Upper lobe of left lung (tissue), 6 donors: ENCODE measurements around the gene GRAMD4. TPM values are rescaled to one million over a fixed set of nuclear protein-coding genes. Genes with fewer than 3 reads are reported as not detected.
"Not testable (repeated sequence)": the region's sequence is repeated elsewhere in the genome, so short reads cannot be mapped to it uniquely, and the experiment has no call there.

Experiments
- ATAC-seq, 2 donors: fragments of 200-7000 bp; cut with Tn5 transposase; one replicate each; pipeline ENCODE4 v1.9.1; 2022; ENCODE audit warnings: mild to moderate bottlenecking in 2 of 2, moderate library complexity in 2 of 2; ENCODE audit not compliant: low FRiP score in 2 of 2
- DNase-seq, 2 donors: peaks; one replicate each; pipeline ENCODE4 v3.0.0-alpha.2; 2019 to 2020
- H3K27ac ChIP-seq, 4 donors: fragments of 200-600 bp; sonication (generic); one replicate each; pipeline ENCODE4 v1.5.1; 2016 to 2019
- H3K27me3 ChIP-seq, 4 donors: fragments of 200-600 bp; sonication (generic); one replicate each; pipeline ENCODE4 v1.5.1; 2017 to 2019
- H3K36me3 ChIP-seq, 4 donors: fragments of 200-600 bp; sonication (generic); one replicate each; pipeline ENCODE4 v1.5.1; 2016 to 2019
- H3K4me1 ChIP-seq, 4 donors: fragments of 200-600 bp; sonication (generic); one replicate each; pipeline ENCODE4 v1.5.1; 2018 to 2019
- H3K4me3 ChIP-seq, 4 donors: fragments of 200-600 bp; sonication (generic); one replicate each; pipeline ENCODE4 v1.5.1; 2017 to 2019; ENCODE audit warnings: mild to moderate bottlenecking in 2 of 4, moderate library complexity in 1 of 4
- H3K9me3 ChIP-seq, 4 donors: fragments of 200-600 bp; sonication (generic); one replicate each; pipeline ENCODE4 v1.5.1; 2018 to 2019
- CTCF ChIP-seq, 6 experiments: fragments of 450-650 bp in 4 of 6; fragments of 200-600 bp in 2 of 6; sonication (generic) in 2 of 6; IDR thresholded peaks; one replicate each; pipeline ENCODE4 v1.5.1; 2016 to 2019; ENCODE audit warnings: antibody characterized with exemption in 6 of 6
- EP300 ChIP-seq, 4 donors: sonication (generic); formaldehyde crosslinking; IDR thresholded peaks; one replicate each; pipeline ENCODE4 v1.5.1; 2017; ENCODE audit warnings: antibody characterized with exemption in 4 of 4, control low read depth in 2 of 4
- POLR2A ChIP-seq, 4 donors: fragments of 450-650 bp; IDR thresholded peaks; one replicate each; pipeline ENCODE4 v1.5.1; 2016 to 2017; ENCODE audit warnings: antibody characterized with exemption in 4 of 4, mild to moderate bottlenecking in 2 of 4
- POLR2AphosphoS5 ChIP-seq, 2 donors: sonication (generic); formaldehyde crosslinking; IDR thresholded peaks; one replicate each; pipeline ENCODE4 v1.5.1; 2017; ENCODE audit warnings: antibody characterized with exemption in 2 of 2
- WGBS, 2 donors: methylation state at CpG; one replicate each; pipeline ENCODE4 v1.1.5; 2017 to 2018; 5-methylcytosine and 5-hydroxymethylcytosine counted together
- total RNA-seq, 6 donors: library from RNA; depleted of rRNA in 4 of 6; stranded (reverse); fragments of >200 nt in 4 of 6; gene quantifications; one replicate each; pipeline versions ENCODE4 v1.1.0 to v1.2.1, GENCODE V29; 2016 to 2021
- donor health status: DM: no; HTN: no; CAD: no; lungs with moderate emphysema.
- donor health status: DM: no; HTN: yes; CAD: no; lungs with severe emphysema.

GRAMD4 gene
- total RNA-seq, 6 donors from 2014 or later, result 59.8 to 302 (median 104) TPM

- no peaks in the 10 kb centered on the region for H3K9me3 ChIP-seq
- 85 to 87% methylated on average over 6 to 10 of the region's 13 CpGs for WGBS, 2 donors
- peaks cover 0 to 17% (median 6%) of the 10 kb centered on the region in 4 donors for H3K4me1 ChIP-seq
- H3K4me3 ChIP-seq, result no peak overlapping the region
- H3K27me3 ChIP-seq, result no peaks in the 10 kb centered on the region
- H3K27ac ChIP-seq, result no peak overlapping the region
- H3K36me3 ChIP-seq, result peaks cover 0 to 18% (median 4%) of the 10 kb centered on the region in 4 donors
- DNase-seq, result no peak
- TF ChIP-seq POLR2A (IDR thresholded peaks at IDR 0.05) (no peak), EP300 (IDR thresholded peaks at IDR 0.05) (no peak), POLR2AphosphoS5 (IDR thresholded peaks at IDR 0.05) (no peak), CTCF (IDR thresholded peaks at IDR 0.05) (no peak)
- no peak for ATAC-seq
Observed at GRCh38 chr22:46631113-46631512, 10.9 kb downstream of the GRAMD4 start.

GRCh38 chr22:46632646-46633249, 12.6 kb downstream of the GRAMD4 start:
- H3K4me3 ChIP-seq, result no peak overlapping the region
- H3K27me3 ChIP-seq, result no peaks in the 10 kb centered on the region
- no peak overlapping the region for H3K27ac ChIP-seq
- no peak for ATAC-seq
- peaks cover 0 to 17% (median 6%) of the 10 kb centered on the region in 4 donors for H3K4me1 ChIP-seq
- TF ChIP-seq CTCF (IDR thresholded peaks at IDR 0.05), result no peak
- TF ChIP-seq POLR2AphosphoS5 (IDR thresholded peaks at IDR 0.05), result no peak
- no peak for TF ChIP-seq POLR2A (IDR thresholded peaks at IDR 0.05)
- no peak for TF ChIP-seq EP300 (IDR thresholded peaks at IDR 0.05)
- DNase-seq, result peak in 1 of 2 donors; percentile 63
- 82 to 95% methylated on average over 12 to 17 of the region's 18 CpGs for WGBS, 2 donors
- H3K9me3 ChIP-seq, result no peaks in the 10 kb centered on the region
- H3K36me3 ChIP-seq, result peaks cover 0 to 8% (median 2%) of the 10 kb centered on the region in 4 donors

- TF ChIP-seq CTCF (IDR thresholded peaks at IDR 0.05) (no peak), POLR2A (IDR thresholded peaks at IDR 0.05) (no peak), EP300 (IDR thresholded peaks at IDR 0.05) (no peak), POLR2AphosphoS5 (IDR thresholded peaks at IDR 0.05) (no peak)
- Histone ChIP-seq H3K36me3 (peaks cover 0 to 8% (median 2%) of the 10 kb centered on the region in 4 donors), H3K4me3 (no peak overlapping the region), H3K9me3 (no peaks in the 10 kb centered on the region), H3K27ac (peak overlapping the region in 1 of 4 donors; percentile 49), H3K4me1 (peaks cover 0 to 17% (median 6%) of the 10 kb centered on the region in 4 donors), H3K27me3 (no peaks in the 10 kb centered on the region)
- DNase-seq (peak in 1 of 2 donors; percentile 45), ATAC-seq (no peak)
- 89 to 98% methylated on average over 6 to 10 of the region's 10 CpGs for WGBS, 2 donors
Observed at GRCh38 chr22:46633334-46633890, 13.2 kb downstream of the GRAMD4 start.

GRCh38 chr22:46634011-46634699, 14.0 kb downstream of the GRAMD4 start:
- Histone ChIP-seq H3K4me1 (peaks cover 0 to 17% (median 6%) of the 10 kb centered on the region in 4 donors), H3K27ac (peak overlapping the region in 2 of 4 donors; percentile 30 to 49), H3K36me3 (peaks cover 0 to 8% (median 0%) of the 10 kb centered on the region in 4 donors), H3K9me3 (no peaks in the 10 kb centered on the region), H3K27me3 (no peaks in the 10 kb centered on the region), H3K4me3 (no peak overlapping the region)
- peak in 1 of 2 donors; percentile 44 for DNase-seq
- TF ChIP-seq POLR2AphosphoS5 (IDR thresholded peaks at IDR 0.05), result no peak
- no peak for TF ChIP-seq CTCF (IDR thresholded peaks at IDR 0.05)
- TF ChIP-seq POLR2A (IDR thresholded peaks at IDR 0.05), result no peak
- TF ChIP-seq EP300 (IDR thresholded peaks at IDR 0.05), result no peak
- peak in 1 of 2 donors; percentile 37 for ATAC-seq
- 84 to 89% methylated on average over 11 of the region's 11 CpGs for WGBS, 2 donors

- peak; percentile 74 to 77 for DNase-seq
- H3K36me3 ChIP-seq, H3K9me3 ChIP-seq, ATAC-seq, H3K27me3 ChIP-seq: not testable (repeated sequence)
- Histone ChIP-seq H3K27ac (peak overlapping the region in 2 of 4 donors; percentile 43 to 59), H3K4me3 (peak overlapping the region in 1 of 4 donors; percentile 23), H3K4me1 (peaks cover 0 to 17% (median 6%) of the 10 kb centered on the region in 4 donors)
- 55 to 56% methylated on average over 6 to 11 of the region's 30 CpGs for WGBS, 2 donors
Observed at GRCh38 chr22:46634973-46635685, 14.9 kb downstream of the GRAMD4 start.
